Hematopoietic multipotent progenitor cell treated with erythropoietin and hydrocortisone succinate and interleukin-3 and kit ligand, for 8 days (in vitro differentiated cells): ENCODE data around the gene MMP14.
A peak's percentile ranks its signal among the peaks of the same experiment; 100 is the strongest.

Experiments
- DNase-seq: peaks from one replicate; pipeline ENCODE4 v3.0.0-alpha.2; 2015

Gene MMP14

GRCh38 chr14:22884738-22885523, 48.5 kb downstream of the MMP14 start:
- no peak for DNase-seq

GRCh38 chr14:22885975-22886374, 49.6 kb downstream of the MMP14 start:
- DNase-seq = no peak

GRCh38 chr14:22886500-22887259, 50.3 kb downstream of the MMP14 start:
- peak; percentile 80 for DNase-seq

GRCh38 chr14:22887260-22887989, 51.0 kb downstream of the MMP14 start:
- peak; percentile 89 for DNase-seq

GRCh38 chr14:22887990-22888378, 51.6 kb downstream of the MMP14 start:
- DNase-seq = no peak

- peak; percentile 42 for DNase-seq
These were observed 52.3 kb downstream of the MMP14 start for GRCh38 chr14:22888662-22889061.

GRCh38 chr14:22890416-22890815, 54.0 kb downstream of the MMP14 start:
- DNase-seq = no peak

- no peak for DNase-seq
These were observed 56.1 kb downstream of the MMP14 start for GRCh38 chr14:22892488-22892887.

- no peak for DNase-seq
These were observed 57.3 kb downstream of the MMP14 start for GRCh38 chr14:22893706-22894105.

GRCh38 chr14:22895402-22895801, 59.0 kb downstream of the MMP14 start:
- DNase-seq = no peak

- no peak for DNase-seq
These were observed 60.0 kb downstream of the MMP14 start for GRCh38 chr14:22896356-22896755.

GRCh38 chr14:22896760-22897159, 60.4 kb downstream of the MMP14 start:
- DNase-seq = no peak

- peak; percentile 98 for DNase-seq
These were observed 61.0 kb downstream of the MMP14 start for GRCh38 chr14:22897357-22897756.
